Activated CD8-positive, alpha-beta memory T cell treated with anti-CD3 and anti-CD28 coated beads for 1 hour (primary cell): ENCODE results near the gene OTUB2.

Experiments used
- DNase-seq, 2 donors: peaks; one replicate each; pipeline ENCODE4 v3.0.0-alpha.2; 2020; ENCODE audit warnings: low read depth in 1 of 2; ENCODE audit errors: extremely low read depth in 1 of 2

The OTUB2 gene

DNA sequence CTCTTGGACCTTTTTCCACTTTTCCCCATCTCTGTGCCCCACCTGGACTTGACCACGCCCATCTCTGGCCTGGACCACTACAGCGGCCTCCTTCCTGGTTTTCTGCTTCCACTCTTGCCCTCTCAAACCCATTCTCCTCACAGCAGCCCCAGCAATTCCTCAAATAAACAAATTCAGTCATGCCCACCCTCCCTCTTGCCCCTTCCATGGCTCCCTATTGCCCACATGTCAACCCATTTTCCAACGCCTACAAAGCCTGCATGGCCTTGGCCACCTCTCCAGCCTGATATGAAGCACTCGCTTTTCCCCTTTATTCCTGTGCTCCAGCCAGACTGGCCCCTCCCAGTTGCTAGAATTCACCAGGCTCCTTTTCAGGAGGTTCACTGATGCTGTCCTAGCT lies 5.9 kb upstream of the OTUB2 start:
- DNase-seq: no peak

DNA sequence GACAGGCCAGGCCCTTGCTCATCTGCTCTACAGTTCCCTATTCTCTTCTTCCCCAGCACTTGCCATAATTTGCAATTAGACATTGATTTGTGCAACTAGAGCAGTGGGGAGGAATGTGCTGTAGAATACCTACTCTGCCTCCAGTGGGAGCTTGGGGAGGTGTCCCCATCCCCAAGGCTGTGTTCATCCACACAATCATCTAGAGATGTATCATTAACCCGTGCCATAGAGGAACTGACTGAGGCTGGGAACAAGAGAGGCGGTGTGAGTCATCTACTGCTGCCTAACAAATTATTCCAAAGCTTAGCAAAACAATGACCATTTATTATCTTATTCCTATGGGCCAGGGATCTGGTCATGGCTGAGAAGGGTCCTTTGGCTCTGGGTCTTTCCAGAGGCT lies 5.1 kb upstream of the OTUB2 start:
- DNase-seq: no peak

DNA sequence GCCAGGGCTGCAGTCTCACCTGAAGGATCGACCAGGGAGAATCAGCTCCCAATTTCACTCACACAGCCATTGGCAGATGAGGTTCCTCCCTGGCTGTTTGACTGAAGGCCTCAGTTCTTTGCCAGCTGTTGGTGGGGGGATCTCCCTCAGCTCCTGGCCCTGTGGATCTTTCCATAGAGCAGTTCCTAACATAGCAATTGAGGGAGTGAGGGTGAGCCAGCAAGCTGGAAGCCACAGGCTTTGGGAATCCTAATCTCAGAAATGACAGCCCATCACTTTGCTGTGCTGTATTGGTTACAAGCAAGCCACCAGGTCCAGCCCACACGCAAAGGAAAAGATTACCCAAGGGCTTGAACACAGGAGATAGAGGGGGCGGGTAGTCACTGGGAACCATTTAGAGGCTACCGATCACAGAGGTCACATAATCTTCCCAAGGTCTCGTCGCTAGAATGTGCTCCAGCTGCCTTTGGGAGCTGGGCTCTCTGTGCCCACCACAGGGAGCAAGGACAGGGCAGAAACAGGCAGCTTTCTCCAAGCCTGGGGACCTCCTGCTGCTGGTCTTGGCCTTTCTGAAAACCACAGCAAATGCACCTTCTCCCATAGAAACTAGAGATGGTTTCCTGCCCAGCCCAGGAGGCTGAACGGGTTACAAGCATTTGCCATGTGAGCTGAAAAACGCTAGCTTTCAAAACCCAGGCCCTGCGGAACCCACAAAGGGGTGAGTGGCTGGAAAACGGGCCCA lies 4.6 kb upstream of the OTUB2 start:
- DNase-seq: no peak

DNA sequence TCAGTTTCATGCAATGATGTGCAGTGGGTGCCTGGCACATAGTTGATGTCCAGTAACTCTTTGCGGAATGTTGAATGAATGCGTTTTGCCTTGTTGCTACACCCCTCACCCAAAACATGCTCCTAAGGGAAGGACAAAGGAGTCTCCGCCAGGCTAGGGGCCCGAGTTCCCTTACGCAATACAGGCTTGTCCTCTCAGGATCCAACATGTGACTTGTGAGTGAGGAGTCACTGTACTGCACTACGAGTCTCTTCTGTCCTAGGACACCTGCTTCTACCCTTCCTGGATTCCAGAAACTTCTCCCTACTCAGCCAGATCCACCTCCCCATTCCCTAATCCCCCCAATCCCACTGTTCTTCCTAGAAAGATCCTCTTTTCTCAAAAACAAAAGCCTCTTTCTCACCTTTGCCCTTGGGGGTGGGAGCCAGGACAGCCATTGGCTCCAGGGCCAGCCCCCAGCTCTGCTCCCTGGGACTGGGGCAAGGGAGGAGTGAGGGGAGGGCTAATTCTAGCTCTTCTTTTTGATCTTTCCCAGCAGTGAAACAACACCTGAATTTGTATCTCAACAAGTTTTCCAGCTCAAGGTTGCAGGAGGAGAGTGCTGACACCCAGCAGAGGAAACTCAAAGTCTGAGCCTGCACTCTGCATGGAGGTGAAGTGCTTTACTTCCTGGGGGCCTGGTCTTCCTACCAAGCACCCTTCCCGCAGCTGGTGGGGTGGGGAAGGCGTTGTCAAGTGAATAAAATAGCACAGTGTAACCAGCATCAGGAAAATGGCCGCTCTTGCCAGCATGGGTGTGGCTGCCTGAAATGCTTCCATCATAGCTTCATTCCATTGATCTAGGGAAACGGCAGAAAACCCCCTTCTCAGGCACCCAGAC lies 3.4 kb upstream of the OTUB2 start:
- DNase-seq: no peak

DNA sequence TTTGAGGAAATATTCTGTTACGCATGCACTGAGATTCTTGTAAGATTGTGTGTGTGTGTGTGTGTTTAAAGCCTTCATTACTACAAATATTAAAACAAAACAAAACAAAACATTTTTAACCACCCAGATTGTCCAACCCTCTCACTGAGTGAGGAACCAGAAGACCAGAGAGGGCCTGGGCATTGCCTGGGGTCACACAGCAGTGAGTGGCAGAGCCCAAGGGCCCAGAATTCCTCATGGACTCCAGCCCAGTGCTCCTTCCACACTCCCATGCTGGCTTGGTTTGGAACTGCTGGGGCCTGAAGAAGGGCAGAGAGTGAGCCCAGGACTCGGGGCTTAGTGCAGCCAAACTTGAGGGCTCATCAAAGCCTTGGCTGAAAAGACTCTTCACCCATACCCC lies 1.6 kb upstream of the OTUB2 start:
- no peak for DNase-seq

DNA sequence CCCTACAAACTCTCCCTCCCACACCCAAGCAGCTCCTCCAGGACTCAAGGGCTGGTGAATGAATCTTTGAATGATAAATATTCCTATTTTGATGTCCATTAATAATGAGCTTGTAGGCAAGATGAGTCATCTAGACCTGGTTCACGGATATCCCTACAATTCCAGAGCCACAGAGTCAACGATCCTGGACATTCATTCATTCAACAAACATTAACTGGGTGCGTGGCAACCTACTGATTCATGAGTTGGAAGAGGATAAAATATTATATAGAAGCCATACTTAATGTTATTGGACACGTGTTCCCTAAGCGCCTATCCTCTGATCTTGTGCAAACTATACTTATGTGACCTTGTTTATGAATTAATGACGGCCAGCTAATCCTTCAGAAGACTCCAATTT lies 420 bp upstream of the OTUB2 start:
- no peak for DNase-seq

DNA sequence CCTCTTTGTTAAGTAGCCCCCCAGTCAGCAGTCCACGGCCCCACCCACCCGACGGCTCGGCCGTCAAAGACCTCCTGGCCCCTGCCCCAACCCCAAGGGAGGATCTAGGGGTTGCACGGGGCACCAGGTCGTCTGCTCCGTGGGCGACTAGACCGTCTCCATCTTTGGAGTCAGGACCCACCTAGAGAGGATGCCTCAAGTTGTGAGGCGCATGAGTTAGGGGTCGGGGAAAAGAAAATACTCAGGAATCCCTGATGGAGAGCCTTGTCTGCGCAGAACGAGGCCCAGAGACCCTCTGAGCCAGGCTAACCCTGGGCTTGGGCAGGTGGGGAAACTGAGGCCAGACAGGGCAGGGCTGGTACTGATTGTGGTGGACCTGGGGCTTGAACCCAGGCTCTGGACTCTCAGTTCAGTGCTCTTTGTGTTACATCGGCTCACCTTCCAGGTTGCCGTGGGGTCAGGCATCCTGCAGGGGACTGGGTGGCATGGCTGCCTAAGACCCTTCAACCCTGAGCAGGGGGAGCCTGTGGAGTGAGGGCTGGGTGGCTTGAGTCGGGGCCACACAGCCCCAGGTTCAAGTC lies 839 bp downstream of the OTUB2 start:
- no peak for DNase-seq

DNA sequence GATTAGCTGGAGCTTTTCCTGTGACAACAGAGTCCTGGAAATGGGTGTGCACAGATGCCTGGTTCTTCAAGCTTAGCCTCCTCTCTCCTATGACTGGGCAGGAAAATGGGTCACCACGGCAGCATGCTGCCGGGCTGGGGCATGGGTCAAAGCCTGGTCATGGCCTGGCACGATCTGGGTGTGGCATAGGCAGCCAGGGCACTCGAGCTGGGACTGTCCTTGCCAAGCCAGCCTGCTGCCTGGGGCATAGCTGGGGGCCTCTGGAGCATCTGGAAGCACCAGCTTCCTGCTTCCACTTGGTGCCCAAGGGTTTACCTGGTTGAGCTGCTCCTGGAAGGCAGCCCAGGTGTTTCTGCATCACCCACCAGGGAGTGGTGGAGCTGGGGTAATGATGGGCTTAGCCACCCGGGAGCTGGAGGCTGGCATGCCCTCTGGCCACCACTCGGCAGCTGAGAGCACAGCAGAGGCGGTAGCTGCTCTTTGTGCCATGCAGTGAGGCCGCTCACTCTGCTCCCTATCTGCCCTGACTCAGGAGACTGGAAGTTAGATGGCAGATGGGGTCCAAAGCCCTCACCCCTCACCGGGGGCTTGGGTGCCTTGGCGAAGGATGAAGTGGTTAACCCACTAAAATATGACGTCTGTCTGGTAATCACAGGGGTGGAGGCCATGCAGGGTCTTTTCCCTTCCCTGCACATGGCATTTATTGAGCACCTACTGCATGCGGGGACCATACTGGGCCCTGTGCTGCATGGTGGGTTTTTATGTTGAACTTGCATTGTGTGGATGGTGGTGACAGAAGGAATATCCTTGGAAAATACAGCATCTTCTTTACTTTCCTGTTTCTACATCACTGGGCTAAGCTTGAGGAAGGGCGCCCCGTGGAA lies 1.7 kb downstream of the OTUB2 start:
- DNase-seq: no peak

DNA sequence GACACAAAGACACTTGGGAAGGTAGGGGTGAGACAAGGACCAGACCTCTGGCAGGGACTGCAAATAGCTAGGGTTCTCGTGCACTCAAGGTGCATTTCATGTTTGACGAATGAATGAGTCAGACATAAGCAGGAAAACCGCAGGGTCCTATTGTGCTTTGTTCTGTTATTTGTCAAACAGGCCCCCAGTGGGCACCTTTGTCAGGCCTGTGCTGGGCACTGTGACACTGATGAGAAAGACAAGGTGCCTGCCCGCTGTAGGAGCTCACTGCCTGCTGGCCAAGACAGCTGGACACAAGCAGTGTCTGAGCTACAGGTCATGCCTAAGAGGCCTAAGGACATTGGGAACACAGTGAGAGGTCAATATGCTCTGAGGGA lies 2.3 kb downstream of the OTUB2 start:
- no peak for DNase-seq

DNA sequence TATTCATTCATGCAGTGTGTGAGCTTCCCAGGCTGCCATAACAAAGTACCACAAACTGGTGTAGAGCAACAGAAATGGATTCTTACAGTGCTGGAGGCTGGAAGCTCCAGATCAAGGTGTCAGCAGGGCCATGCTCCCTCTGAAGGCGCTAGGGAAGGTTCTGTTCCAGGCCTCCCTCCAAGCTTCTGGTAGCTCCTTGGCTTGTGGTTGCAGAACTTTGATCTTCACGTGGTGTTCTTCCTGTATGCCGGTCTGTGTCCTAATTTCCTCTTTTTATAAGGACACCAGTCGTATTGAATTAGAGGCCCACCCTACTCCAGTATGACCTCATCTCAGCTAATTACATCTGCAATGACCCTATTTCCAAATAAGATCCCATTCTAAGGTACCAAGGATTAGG lies 3.1 kb downstream of the OTUB2 start:
- DNase-seq: no peak

DNA sequence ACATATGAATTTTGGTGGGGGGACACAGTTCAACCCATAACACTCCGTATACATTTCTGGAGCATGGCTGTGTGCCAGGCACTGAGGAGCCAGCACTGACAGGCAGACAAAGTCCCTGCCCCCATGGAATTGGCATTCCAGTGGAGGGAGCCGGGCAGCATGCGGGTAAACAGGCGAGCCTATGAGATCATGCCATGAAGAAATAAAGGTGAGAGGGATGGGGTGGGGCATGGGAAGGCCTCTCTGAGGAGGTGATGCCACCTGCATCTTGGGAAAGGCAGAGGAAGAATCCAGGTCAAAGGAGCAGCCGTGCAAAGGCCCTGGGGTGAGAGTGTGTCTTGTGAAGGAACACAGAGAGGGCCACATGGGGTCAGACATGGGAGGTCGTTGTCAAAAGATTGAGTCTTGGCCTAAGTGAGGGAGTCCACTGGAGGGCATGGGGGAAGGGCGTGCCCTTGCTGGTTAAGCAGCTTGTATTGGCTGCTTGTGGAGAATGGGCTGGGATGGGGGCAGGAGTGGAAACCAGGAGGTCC lies 3.6 kb downstream of the OTUB2 start:
- DNase-seq: no peak

DNA sequence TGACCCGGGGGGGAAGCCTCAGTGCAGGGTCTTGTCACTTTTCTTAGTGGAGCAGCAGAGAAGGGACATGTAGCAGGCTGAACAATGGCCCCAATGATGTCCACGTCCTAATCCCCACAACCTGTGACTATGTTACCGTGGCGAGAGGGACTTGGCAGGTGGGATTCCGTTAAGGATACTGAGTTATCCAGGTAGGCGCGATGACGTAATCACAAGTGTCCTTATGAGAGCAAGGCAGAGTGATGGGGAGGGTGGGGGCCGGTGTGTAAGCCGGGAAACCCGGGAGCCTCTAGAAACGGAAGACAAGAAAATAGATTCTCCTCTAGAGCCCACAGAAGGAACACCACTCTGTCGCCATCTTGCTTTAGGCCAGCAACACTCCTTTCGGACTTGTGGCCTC lies 4.4 kb downstream of the OTUB2 start:
- no peak for DNase-seq

DNA sequence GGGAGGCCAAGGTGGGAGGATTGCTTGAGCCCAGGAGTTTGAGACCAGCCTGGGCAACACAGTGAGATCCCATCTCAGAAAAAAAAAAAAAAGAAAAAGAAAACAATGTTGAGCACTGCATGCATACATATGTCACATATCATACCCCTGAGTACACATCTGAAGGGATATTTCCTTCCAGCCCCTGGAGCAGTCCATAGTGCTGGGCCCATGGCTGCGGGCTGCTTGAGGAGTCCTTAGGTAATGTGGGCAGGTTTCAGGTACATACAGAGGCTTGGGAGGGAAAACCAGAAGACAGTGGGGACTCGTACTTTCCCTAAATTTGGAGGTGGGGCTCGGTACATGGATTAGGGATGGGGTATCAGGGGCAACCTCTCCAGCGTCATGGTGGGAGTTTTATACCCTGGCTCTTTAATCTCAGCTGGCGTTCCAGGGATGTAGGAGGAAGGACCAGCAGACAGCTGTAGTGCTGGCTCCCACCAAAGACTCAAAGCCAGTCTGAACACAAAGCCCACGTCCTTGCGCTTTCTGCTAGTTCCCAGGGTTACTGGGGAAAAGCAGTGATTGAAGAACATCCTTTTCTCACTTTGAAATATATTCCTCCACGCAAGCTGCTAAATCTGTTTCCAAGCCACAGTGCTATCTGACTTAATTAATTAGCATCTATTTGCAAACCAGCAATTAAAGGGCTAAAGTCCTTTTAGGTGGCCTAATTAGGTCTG lies 5.2 kb downstream of the OTUB2 start:
- DNase-seq: no peak

DNA sequence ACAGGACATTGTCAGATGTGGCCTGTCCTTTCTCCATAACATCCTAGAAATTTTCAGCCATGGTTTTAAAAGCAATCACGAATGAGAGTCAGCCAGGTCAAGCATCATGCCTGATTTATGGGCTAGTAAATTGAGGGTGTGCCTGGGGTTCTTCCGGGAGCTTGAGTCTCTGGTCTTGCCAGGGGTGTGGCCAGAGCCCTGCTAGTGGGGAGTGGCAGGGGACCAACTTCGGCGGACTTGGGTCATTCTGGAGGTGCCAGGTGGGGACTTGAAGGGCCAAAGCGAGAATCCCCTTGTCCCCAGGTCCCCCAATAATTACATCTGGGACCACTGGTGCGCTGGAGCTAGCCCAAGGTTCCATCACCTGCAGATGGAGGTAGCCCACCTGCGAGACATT lies 5.7 kb downstream of the OTUB2 start:
- no peak for DNase-seq

DNA sequence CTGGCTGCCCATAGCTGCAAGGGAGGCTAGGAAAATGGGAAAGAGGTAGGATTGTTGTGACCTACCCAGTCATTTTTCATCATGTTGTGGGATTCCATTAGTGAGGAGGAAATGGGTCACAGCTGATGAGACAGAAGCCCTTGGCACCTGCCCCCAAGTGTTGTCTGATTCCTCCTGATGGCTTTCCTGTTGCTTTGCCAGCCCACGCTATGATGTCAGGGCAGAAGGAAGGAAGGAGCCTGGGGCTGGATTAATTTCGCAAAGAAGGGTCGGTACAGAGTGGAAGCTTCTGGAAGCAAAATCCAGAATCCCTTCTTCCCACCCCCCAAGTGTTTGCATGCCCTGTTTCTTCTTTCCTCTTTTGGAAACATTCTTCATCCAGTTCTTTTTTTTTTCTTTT lies 8.7 kb downstream of the OTUB2 start:
- DNase-seq: no peak

DNA sequence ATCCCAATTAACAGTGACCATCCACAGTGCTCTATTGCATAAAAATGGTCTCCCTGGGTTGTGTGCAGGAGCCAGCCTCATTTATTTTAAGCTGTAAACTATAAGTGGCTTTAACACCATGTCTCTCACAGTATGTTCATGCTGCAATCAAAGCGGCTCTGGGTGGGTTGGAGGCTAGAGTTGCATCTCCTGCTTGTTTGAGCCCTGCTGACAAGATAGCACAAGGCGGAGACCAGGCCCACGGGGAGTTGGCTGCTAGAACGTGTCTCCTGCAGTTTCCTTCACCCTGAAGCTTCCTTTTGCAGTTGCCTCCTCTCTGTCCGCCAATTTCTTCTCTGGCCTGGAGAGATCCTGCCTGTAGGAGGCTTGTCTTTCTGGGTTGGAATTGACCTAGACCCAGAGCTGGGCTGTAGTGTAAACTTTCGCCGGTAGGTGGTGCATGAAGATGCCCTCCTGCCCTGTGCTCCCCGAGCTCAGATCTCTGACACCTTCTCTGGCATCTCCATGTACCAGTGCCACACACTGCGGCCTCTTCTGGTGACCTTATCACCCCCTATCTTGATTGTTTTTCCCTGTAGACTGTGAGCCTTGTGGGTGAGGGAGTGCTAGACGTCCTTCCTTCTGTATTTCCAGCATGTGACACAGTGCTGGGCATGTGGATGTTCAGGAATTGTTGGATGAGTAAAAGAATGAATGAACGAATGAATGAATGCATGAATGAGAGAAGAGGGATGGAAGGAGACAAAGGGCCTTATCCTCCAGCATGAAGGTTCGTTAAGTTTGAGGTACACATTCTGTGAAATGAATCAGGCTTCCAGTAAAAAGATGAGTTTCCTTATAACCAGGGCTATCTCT lies 10.4 kb downstream of the OTUB2 start:
- DNase-seq: peak; percentile 42 to 63

DNA sequence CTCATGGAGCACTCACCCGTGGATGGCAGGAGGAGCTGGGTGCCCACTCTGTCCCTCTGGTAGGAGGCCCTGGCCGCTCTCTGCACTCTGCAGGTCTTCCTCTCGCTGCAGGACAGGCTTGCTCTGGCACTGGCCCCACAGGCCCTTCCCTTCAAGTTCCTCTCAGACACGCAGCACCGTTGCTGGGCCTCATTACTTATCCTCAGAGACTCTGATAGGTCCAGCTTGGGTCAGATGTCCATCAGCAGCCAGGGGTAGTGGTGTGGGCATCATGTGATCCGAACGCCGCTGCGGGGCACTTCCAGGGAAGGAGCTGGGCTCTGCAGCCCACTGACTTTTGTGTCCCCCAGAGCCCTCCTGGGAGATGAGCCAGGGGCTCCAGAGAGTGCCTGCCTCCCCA lies 11.8 kb downstream of the OTUB2 start:
- DNase-seq: no peak

DNA sequence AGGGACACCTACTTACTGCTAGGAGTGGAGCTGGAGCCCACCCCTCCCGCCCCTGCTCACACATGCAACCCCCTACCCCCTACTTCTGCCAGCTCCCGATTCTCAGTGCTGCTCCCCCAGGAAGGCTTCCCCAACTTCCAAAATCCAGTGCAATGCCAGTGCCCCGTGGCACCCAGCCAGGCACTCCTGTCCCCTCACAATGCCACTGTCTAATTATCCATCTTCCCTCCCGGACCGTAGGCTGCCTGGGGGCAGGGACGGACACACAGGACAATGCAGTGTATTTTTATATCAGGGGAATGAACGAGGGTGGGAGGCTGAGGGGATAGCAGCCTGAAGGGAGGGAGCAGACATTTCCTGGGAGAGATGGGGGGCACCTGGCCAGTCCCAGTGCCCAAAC lies 12.4 kb downstream of the OTUB2 start:
- DNase-seq: no peak

DNA sequence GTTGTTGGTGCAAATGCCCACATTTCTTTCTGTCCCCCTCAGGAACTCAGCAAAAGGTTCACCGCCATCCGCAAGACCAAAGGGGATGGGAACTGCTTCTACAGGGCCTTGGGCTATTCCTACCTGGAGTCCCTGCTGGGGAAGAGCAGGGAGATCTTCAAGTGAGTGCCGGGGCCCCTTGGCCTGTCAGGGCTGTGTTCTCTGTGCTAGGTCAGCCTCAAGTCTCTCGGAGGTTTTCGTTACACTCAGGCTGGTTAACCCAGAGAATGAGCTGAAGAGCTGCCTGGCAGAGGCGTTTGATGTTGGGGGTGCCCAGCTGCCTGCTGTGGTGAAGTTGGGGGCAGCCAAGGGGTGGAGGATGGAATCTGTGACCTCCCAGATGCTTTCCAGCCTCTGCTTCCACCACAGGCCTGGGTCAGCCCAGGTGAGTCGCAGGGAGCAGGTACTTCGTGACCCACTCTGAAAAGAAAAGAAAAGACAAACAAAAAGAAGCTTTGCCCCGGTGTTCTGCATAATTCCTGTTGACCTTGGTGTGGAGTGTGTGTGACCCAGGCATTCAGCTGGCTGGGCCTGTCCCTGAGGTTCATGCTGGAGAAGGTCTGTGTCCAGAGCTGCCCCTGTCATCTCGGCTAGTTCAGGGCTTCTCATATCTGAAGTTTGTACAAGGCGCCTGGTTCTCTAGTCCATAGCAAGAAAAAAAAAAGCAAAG lies 12.9 kb downstream of the OTUB2 start:
- DNase-seq: no peak
